K562 (cell line): Measurements from ENCODE around the gene PPAT. TPM values are rescaled to one million over a fixed set of nuclear protein-coding genes. Genes with fewer than 3 reads are reported as not detected.

ENCODE experiments used
- BCOR ChIP-seq: fragments of 450-650 bp; IDR thresholded peaks from 2 replicates; pipeline ENCODE4 v1.6.1; 2016
- CHD2 ChIP-seq: IDR thresholded peaks from 2 replicates; pipeline ENCODE4 v1.6.1; 2011; ENCODE audit warnings: low read depth, low read length
- E2F8 ChIP-seq: fragments of 450-650 bp; IDR thresholded peaks from 2 replicates; pipeline ENCODE4 v1.7.1; 2018; ENCODE audit warnings: mild to moderate bottlenecking, low read depth; ENCODE audit not compliant: partially characterized antibody
- HNRNPLL ChIP-seq: fragments of 200-400 bp; formaldehyde crosslinking; IDR thresholded peaks from 2 replicates; pipeline ENCODE4 v1.6.1; 2017; ENCODE audit warnings: low read length, low read depth, mild to moderate bottlenecking; ENCODE audit not compliant: poor library complexity, severe bottlenecking
- L3MBTL2 ChIP-seq: fragments of 450-650 bp; IDR thresholded peaks from 2 replicates; pipeline ENCODE4 v1.6.1; 2016; ENCODE audit warnings: mild to moderate bottlenecking, moderate library complexity
- PML ChIP-seq: IDR thresholded peaks from 2 replicates; pipeline ENCODE4 v1.6.1; 2012; ENCODE audit warnings: low read length, inconsistent platforms
- POLR2H ChIP-seq: IDR thresholded peaks from 2 replicates; pipeline ENCODE4 v1.6.1; 2016; ENCODE audit warnings: missing genetic modification characterization, low read depth, mild to moderate bottlenecking, control low read depth, missing compliant biosample characterization, moderate library complexity
- PRPF4 ChIP-seq: fragments of 200-400 bp; formaldehyde crosslinking; IDR thresholded peaks from one replicate; pipeline ENCODE4 v1.6.1; 2017; ENCODE audit warnings: low read length, low read depth, mild to moderate bottlenecking; ENCODE audit not compliant: insufficient read depth, poor library complexity, severe bottlenecking
- RNF2 ChIP-seq: sonication (generic); IDR thresholded peaks from 2 replicates; pipeline ENCODE4 v1.6.1; 2016
- SMARCB1 ChIP-seq: IDR thresholded peaks from 2 replicates; pipeline ENCODE4 v1.6.1; 2011; ENCODE audit warnings: improper control_type of control experiment, low read depth; ENCODE audit not compliant: insufficient read length
- SMARCE1 ChIP-seq: fragments of 450-650 bp; IDR thresholded peaks from 2 replicates; pipeline ENCODE4 v1.7.1; 2016; ENCODE audit warnings: mild to moderate bottlenecking
- SREBF1 ChIP-seq: fragments of 150-350 bp; IDR thresholded peaks from 2 replicates; pipeline ENCODE4 v1.6.1; 2014; ENCODE audit warnings: antibody characterized with exemption, low read depth, low read length, borderline replicate concordance
- SREBF2 ChIP-seq: sonication (generic); formaldehyde crosslinking; IDR thresholded peaks from 2 replicates; pipeline ENCODE4 v1.4.0; 2020; ENCODE audit warnings: mild to moderate bottlenecking, missing genetic modification reagents
- SRSF3 ChIP-seq: fragments of 200-400 bp; formaldehyde crosslinking; IDR thresholded peaks from 2 replicates; pipeline ENCODE4 v1.6.1; 2016; ENCODE audit warnings: mild to moderate bottlenecking, low read length, moderate library complexity; ENCODE audit not compliant: insufficient read depth
- TAL1 ChIP-seq: fragments of 450-650 bp; IDR thresholded peaks from 2 replicates; pipeline ENCODE4 v1.6.1; 2016; ENCODE audit warnings: mild to moderate bottlenecking
- TARDBP ChIP-seq: fragments of 450-650 bp; IDR thresholded peaks from 2 replicates; pipeline ENCODE4 v1.6.1; 2016
- XRCC5 ChIP-seq: fragments of 200-400 bp; formaldehyde crosslinking; IDR thresholded peaks from 2 replicates; pipeline ENCODE4 v1.6.1; 2017; ENCODE audit warnings: low read depth, mild to moderate bottlenecking, low read length
- ZNF12 ChIP-seq: sonication (generic); formaldehyde crosslinking; IDR thresholded peaks from 2 replicates; pipeline ENCODE4 v1.4.0; 2020; ENCODE audit warnings: mild to moderate bottlenecking, missing genetic modification reagents
- ZNF184 ChIP-seq: sonication (generic); formaldehyde crosslinking; IDR thresholded peaks from 2 replicates; pipeline ENCODE4 v1.5.0; 2020; ENCODE audit warnings: missing genetic modification reagents
- ZNF695 ChIP-seq: fragments of 450-650 bp; formaldehyde crosslinking; IDR thresholded peaks from 2 replicates; pipeline ENCODE4 v1.4.0; 2020; ENCODE audit warnings: mild to moderate bottlenecking, moderate library complexity
- ZNF740 ChIP-seq, 3 experiments: fragments of 200-800 bp in 1 of 3; sonication (Bioruptor generic) in 1 of 3; sonication (generic) in 1 of 3; formaldehyde crosslinking in 1 of 3; IDR thresholded peaks; 2 replicates each; pipeline versions ENCODE4 v1.6.1 to v1.8.0; 2016 to 2022; ENCODE audit warnings: mild to moderate bottlenecking in 2 of 3, missing compliant biosample characterization in 2 of 3, missing genetic modification characterization in 2 of 3, missing genetic modification reagents in 1 of 3
- ZNF77 ChIP-seq: fragments of 250-450 bp; sonication (Bioruptor Pico); IDR thresholded peaks from 2 replicates; pipeline ENCODE4 v1.5.0; 2020
- polyA plus RNA-seq, 8 experiments: library from polyadenylated mRNA; depleted of rRNA in 4 of 8; stranded (reverse) in 5 of 8; unstranded in 3 of 8; fragments of >200 nt; fragmentation: Nextera tagmentation in 2 of 8; fragmentation: Illumina TruSeq in 1 of 8; extraction: Ambion mirVana in 2 of 8; extraction: Trizol in 1 of 8; gene quantifications; 2 replicates each; pipeline versions ENCODE4 v1.2.1 to v1.2.3, GENCODE V29; 2011 to 2014; ENCODE audit warnings: inconsistent platforms in 1 of 8, missing spikeins in 1 of 8
- total RNA-seq, 7 experiments: library from RNA; depleted of rRNA in 6 of 7; stranded (reverse); fragments of >200 nt in 6 of 7; fragmentation: Illumina TruSeq in 2 of 7; extraction: Trizol in 2 of 7; gene quantifications; 2 replicates each; pipeline versions ENCODE4 v1.2.1 to v1.2.3, GENCODE V29; 2011 to 2021; ENCODE audit warnings: low replicate concordance in 1 of 7
- TF ChIP-seq, protein P1 (sequence below): sonication (generic); formaldehyde crosslinking; IDR thresholded peaks from 2 replicates; pipeline ENCODE4 v1.9.0; 2022; ENCODE audit warnings: mild to moderate bottlenecking, missing genetic modification reagents
- TF ChIP-seq, protein P2 (sequence below), 2 experiments: fragments of 250-450 bp in 1 of 2; fragments of 450-650 bp in 1 of 2; sonication (Bioruptor Pico) in 1 of 2; IDR thresholded peaks; 2 replicates each; pipeline versions ENCODE4 v1.6.1 to v1.8.0; 2016 to 2021; ENCODE audit warnings: mild to moderate bottlenecking in 2 of 2, moderate library complexity in 2 of 2, missing compliant biosample characterization in 1 of 2, missing genetic modification characterization in 1 of 2

PPAT gene
- total and polyA plus RNA-seq, 9 of the 15 experiments (the other 6 are each of a cell fraction or from before 2014, with no cell fraction given), result 36.2 to 75.8 (median 55.5) TPM

- TF ChIP-seq ZNF12, result 0 out of 2 replicates have a peak, but pooled peaks have one; percentile 8
- TF ChIP-seq E2F8, result peak; percentile 66
- TF ChIP-seq PRPF4, result no peak
- TF ChIP-seq ZNF695 (CRISPR knock-in tag), result no peak
- no peak for TF ChIP-seq CHD2
- peak; percentile 79 for TF ChIP-seq L3MBTL2
- TF ChIP-seq TAL1, result peak; percentile 18; the same call in 1 of the 2 replicates
- peak; percentile 62; the same call in 1 of the 2 replicates for TF ChIP-seq SREBF1
- TF ChIP-seq, protein P1, sequence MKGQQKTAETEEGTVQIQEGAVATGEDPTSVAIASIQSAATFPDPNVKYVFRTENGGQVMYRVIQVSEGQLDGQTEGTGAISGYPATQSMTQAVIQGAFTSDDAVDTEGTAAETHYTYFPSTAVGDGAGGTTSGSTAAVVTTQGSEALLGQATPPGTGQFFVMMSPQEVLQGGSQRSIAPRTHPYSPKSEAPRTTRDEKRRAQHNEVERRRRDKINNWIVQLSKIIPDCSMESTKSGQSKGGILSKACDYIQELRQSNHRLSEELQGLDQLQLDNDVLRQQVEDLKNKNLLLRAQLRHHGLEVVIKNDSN (CRISPR knock-in tag), result peak; percentile 37; the same call in 1 of the 2 replicates
- no peak for TF ChIP-seq TARDBP
- TF ChIP-seq, protein P2, sequence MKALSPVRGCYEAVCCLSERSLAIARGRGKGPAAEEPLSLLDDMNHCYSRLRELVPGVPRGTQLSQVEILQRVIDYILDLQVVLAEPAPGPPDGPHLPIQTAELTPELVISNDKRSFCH (CRISPR knock-in tag; IDR thresholded peaks at IDR 0.05), result no peak
- TF ChIP-seq, protein P2 (tag; IDR thresholded peaks at IDR 0.05), result no peak
- TF ChIP-seq HNRNPLL, result no peak
- TF ChIP-seq RNF2, result peak; percentile 54; the same call in 1 of the 2 replicates
- TF ChIP-seq ZNF77, result no peak
- TF ChIP-seq ZNF184 (CRISPR knock-in tag), result no peak
- TF ChIP-seq BCOR, result no peak
- peak; percentile 93 for TF ChIP-seq PML
- peak; percentile 97 for TF ChIP-seq POLR2H (tag)
- peak; percentile 64; the same call in 1 of the 2 replicates for TF ChIP-seq XRCC5
- TF ChIP-seq SMARCB1, result no peak
- TF ChIP-seq SRSF3, result no peak
- peak; percentile 87 for TF ChIP-seq ZNF740 (CRISPR knock-in tag; IDR thresholded peaks at IDR 0.05)
- peak in 1 of 2 experiments; percentile 85; a peak in 1 of 4 replicates for TF ChIP-seq ZNF740 (tag; IDR thresholded peaks at IDR 0.05)
- TF ChIP-seq SREBF2, result no peak
- TF ChIP-seq SMARCE1, result no peak
Observed at GRCh38 chr4:56467284-56468096, 32.1 kb upstream of the PPAT start, which contains the start of gene SRP72 (continued).
